Fibroblast of mammary gland (primary cell): ENCODE data around the gene MATN4.
A peak's percentile ranks its signal among the peaks of the same experiment; 100 is the strongest.

Experiments used
- DNase-seq: peaks from one replicate; pipeline ENCODE4 v3.0.0-alpha.2; 2010; ENCODE audit warnings: low read depth
- H3K4me3 ChIP-seq: 2 replicates; pipeline ENCODE4 v1.5.1; 2011; ENCODE audit warnings: low read depth, mild to moderate bottlenecking, low read length, moderate library complexity; ENCODE audit not compliant: control insufficient read depth
- TF ChIP-seq, protein P1 (sequence below): conservative IDR thresholded peaks from 2 replicates; pipeline ENCODE4 v1.5.1; 2011; ENCODE audit warnings: low read depth, low read length, inconsistent platforms; ENCODE audit not compliant: control insufficient read depth, insufficient read depth

MATN4 gene

DNA sequence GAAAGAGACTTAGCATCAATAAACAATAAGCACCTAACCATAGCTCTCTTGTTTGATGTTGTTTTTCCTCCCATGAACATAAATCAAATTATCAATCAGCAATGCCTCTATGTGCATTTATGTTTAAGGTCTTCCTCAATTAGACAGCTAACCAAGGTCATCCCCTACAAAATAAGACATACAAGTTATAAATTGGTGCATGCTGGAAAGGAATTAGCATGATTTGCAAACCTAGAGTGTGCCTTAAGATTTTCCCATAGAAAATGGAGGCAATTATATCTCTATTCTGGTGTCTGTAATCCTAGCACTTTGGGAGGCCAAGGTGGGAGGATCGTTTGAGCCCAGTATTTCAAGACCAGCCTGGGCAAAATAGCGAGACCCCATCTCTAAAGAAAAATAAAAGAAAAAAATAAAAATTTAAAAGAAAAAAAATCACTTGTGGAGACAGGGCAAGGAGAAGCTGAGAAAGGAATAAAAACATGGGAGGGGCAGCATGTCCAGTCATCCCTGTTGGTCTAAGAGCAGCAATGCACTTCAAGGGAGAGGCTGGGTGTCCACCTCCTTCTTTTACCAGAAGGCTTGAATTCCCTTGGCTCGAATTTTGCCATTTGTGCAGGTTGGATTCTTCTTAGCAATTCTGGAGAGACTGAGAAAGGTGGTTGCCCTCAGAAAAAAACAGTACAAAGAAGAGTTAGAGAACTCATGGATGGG lies 44.4 kb downstream of the MATN4 start:
- no peak for DNase-seq
- H3K4me3 ChIP-seq = no peak overlapping the region
- TF ChIP-seq, protein P1, sequence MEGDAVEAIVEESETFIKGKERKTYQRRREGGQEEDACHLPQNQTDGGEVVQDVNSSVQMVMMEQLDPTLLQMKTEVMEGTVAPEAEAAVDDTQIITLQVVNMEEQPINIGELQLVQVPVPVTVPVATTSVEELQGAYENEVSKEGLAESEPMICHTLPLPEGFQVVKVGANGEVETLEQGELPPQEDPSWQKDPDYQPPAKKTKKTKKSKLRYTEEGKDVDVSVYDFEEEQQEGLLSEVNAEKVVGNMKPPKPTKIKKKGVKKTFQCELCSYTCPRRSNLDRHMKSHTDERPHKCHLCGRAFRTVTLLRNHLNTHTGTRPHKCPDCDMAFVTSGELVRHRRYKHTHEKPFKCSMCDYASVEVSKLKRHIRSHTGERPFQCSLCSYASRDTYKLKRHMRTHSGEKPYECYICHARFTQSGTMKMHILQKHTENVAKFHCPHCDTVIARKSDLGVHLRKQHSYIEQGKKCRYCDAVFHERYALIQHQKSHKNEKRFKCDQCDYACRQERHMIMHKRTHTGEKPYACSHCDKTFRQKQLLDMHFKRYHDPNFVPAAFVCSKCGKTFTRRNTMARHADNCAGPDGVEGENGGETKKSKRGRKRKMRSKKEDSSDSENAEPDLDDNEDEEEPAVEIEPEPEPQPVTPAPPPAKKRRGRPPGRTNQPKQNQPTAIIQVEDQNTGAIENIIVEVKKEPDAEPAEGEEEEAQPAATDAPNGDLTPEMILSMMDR = no peak

DNA sequence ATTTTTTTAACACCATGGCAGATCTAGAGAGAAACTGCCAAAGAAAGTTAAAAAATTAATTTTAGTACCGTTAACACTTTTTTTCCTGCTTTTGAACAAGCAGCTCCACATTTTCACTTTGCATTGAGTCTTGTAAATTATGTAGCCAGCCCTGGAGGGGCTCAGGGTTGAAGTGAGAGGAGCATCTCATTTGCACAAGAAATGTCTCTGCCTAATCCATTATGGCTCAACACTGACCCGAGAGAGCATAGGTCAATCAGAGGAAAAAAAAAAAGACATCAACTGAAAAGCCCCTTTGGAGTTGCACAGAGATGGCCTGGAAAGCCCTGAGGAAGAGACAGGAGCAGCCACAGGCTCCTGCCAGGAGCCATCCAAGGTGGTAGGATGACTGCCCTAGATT lies 49.4 kb downstream of the MATN4 start:
- H3K4me3 ChIP-seq = no peak overlapping the region
- TF ChIP-seq, protein P1 = no peak
- no peak for DNase-seq

DNA sequence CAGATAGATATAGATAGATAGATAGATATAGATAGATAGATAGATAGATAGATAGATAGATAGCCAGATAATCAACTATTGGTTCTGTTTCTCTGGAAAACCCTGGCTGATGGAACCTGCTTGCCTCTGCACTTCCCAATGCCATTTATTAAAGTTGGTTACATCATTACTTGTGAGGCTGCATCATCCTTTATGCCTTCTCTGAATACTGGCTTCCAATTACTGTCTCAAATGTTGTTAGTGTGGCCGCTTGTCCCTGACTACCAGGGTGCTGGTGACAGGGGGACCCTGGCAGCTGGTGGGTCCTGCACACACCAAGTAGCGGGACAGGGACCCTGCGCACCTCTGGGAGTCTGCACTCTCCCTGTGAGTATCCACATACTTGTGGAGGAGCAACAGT lies 49.8 kb downstream of the MATN4 start:
- no peak overlapping the region for H3K4me3 ChIP-seq
- no peak for DNase-seq
- TF ChIP-seq, protein P1 = no peak

GRCh38 chr20:45257711-45258110 lies 50.4 kb downstream of the MATN4 start:
- no peak overlapping the region for H3K4me3 ChIP-seq
- TF ChIP-seq, protein P1 = no peak
- no peak for DNase-seq

DNA sequence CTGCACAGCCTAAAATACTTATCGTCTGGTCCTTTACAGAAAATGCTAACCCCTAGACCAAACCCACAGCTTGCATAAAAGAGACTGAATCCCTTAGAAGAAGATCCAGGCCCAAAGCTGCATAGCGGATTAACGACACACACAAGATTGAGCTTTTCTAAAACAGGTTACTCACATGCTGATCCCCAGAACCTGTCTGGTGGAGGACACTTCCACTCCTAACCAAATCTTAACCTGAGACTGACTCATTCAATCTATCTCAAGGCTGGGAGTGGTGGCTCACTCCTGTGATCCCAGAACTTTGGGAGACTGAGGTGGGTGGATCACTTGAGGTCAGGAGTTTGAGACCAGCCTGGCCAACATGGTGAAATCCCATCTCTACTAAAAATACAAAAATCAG lies 50.9 kb downstream of the MATN4 start:
- TF ChIP-seq, protein P1 = no peak
- DNase-seq = no peak
- no peak overlapping the region for H3K4me3 ChIP-seq

- H3K4me3 ChIP-seq = no peak within 1 kb of the TSS
- DNase-seq = peak; percentile 66
- TF ChIP-seq, protein P1 = no peak
Measured at GRCh38 chr20:45254383-45255262, 53.5 kb downstream of the MATN4 start, which contains the start of gene SLPI. TSS of gene SLPI (minus strand) at chr20:45254564. CDS start at chr20:45254543, 21 bp downstream.
